HG03095 (cell line): Measurements from ENCODE around the gene TSR3.

ENCODE experiments used
- ATAC-seq: cut with Tn5 transposase; IDR thresholded peaks from one replicate; pipeline ENCODE4 v1.9.1; 2021; ENCODE audit warnings: moderate library complexity; ENCODE audit not compliant: unreplicated experiment

The TSR3 gene

GRCh38 chr16:1311212-1311737 lies 40.4 kb downstream of the TSR3 start:
- ATAC-seq: no peak

GRCh38 chr16:1310832-1311200 lies 40.9 kb downstream of the TSR3 start:
- no peak for ATAC-seq

- peak; percentile 10 for ATAC-seq
These were observed 41.5 kb downstream of the TSR3 start for GRCh38 chr16:1309888-1310831.

- ATAC-seq: peak; percentile 39
These were observed 42.4 kb downstream of the TSR3 start, which contains the start of gene UBE2I for GRCh38 chr16:1308977-1309885. Gene UBE2I, plus strand, starts transcription at chr16:1309636. Its CDS starts 4,395 bp downstream, at chr16:1314031.

- ATAC-seq: peak; percentile 5
These were observed 43.4 kb downstream of the TSR3 start for GRCh38 chr16:1308036-1308976.

GRCh38 chr16:1306334-1306733 lies 45.3 kb downstream of the TSR3 start:
- no peak for ATAC-seq

- ATAC-seq: no peak
These were observed 45.9 kb downstream of the TSR3 start for GRCh38 chr16:1305823-1306222.

- ATAC-seq: no peak
These were observed 50.1 kb downstream of the TSR3 start for GRCh38 chr16:1301562-1301961.

GRCh38 chr16:1300664-1301476 lies 50.8 kb downstream of the TSR3 start:
- no peak for ATAC-seq

- no peak for ATAC-seq
These were observed 51.8 kb downstream of the TSR3 start for GRCh38 chr16:1299868-1300203.
